Sigmoid colon (tissue), 3 donors: Measurements from ENCODE around the gene TAF7L.

ENCODE experiments used
- CTCF ChIP-seq, 4 experiments: fragments of 450-650 bp in 3 of 4; fragments of 200-600 bp in 1 of 4; IDR thresholded peaks; one replicate each; pipeline ENCODE4 v1.5.1; 2016 to 2019; ENCODE audit warnings: antibody characterized with exemption in 4 of 4, mild to moderate bottlenecking in 3 of 4, moderate library complexity in 2 of 4
- POLR2A ChIP-seq, 2 donors: fragments of 450-650 bp; IDR thresholded peaks; one replicate each; pipeline ENCODE4 v1.6.1; 2016; ENCODE audit warnings: antibody characterized with exemption in 2 of 2, mild to moderate bottlenecking in 2 of 2, moderate library complexity in 2 of 2

DNA sequence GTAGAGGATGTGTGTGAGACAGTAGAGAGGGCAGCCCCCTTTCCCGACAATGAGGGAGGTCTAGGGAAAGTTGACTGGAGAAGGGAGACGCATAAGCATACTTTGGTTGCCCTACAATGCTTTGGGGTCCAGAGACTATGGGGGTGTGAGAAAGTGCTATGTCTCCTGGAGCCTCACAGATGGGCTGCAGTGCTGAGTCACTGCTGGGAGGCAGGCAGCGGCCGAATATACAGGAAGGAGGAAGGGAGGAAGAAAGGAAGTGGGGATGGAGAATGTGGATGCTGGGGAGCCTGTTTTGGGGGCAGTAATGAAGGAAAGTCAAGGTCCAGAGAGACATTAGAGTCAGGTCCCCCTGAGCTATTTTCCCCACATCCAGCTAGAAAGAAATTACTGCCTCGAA, 58.8 kb downstream of the TAF7L start:
- no peak for TF ChIP-seq CTCF (IDR thresholded peaks at IDR 0.05)
- no peak for TF ChIP-seq POLR2A (IDR thresholded peaks at IDR 0.05)
